MM.1S (cell line): Measurements from ENCODE around the gene FFAR4.

Experiments used
- DNase-seq: peaks from one replicate; pipeline ENCODE4 v3.0.0-alpha.2; 2015
- H2AFZ ChIP-seq: fragments of 300-600 bp; sonication (generic); 2 replicates; pipeline ENCODE4 v1.6.0; 2016; ENCODE audit warnings: antibody characterized with exemption, low read length
- H3F3A ChIP-seq: fragments of 300-600 bp; sonication (generic); 2 replicates; pipeline ENCODE4 v1.6.1; 2016; ENCODE audit warnings: mild to moderate bottlenecking, antibody characterized with exemption, low read length, moderate library complexity, mixed read lengths; ENCODE audit not compliant: insufficient read depth
- H3K27ac ChIP-seq: fragments of 300-600 bp; sonication (generic); 2 replicates; pipeline ENCODE4 v1.5.1; 2016; ENCODE audit warnings: mild to moderate bottlenecking, low read length
- H3K27me3 ChIP-seq: fragments of 300-600 bp; sonication (generic); replicated peaks from 2 replicates; pipeline ENCODE4 v1.6.0; 2016; ENCODE audit warnings: low read length; ENCODE audit not compliant: insufficient read depth
- H3K36me3 ChIP-seq: fragments of 300-600 bp; sonication (generic); replicated peaks from 2 replicates; pipeline ENCODE4 v1.6.1; 2016; ENCODE audit warnings: mild to moderate bottlenecking, low read length, mixed read lengths; ENCODE audit not compliant: insufficient read depth
- H3K4me1 ChIP-seq: fragments of 300-600 bp; sonication (generic); 2 replicates; pipeline ENCODE4 v1.6.1; 2016; ENCODE audit warnings: low read length, mixed read lengths
- H3K4me2 ChIP-seq: fragments of 300-600 bp; sonication (generic); 2 replicates; pipeline ENCODE4 v1.6.0; 2016; ENCODE audit warnings: low read depth, low read length
- H3K4me3 ChIP-seq: fragments of 300-600 bp; sonication (generic); 2 replicates; pipeline ENCODE4 v1.5.1; 2016; ENCODE audit warnings: low read length, mixed read lengths
- H3K79me2 ChIP-seq: fragments of 300-600 bp; sonication (generic); 2 replicates; pipeline ENCODE4 v1.6.1; 2016; ENCODE audit warnings: mixed run types, low read length, mixed read lengths
- H3K9ac ChIP-seq: fragments of 300-600 bp; sonication (generic); 2 replicates; pipeline ENCODE4 v1.6.1; 2016; ENCODE audit warnings: low read length, mixed read lengths
- H3K9me2 ChIP-seq: fragments of 300-600 bp; sonication (generic); replicated peaks from 2 replicates; pipeline ENCODE4 v1.6.1; 2016; ENCODE audit warnings: mild to moderate bottlenecking, low read length, mixed read lengths; ENCODE audit not compliant: insufficient read depth
- H3K9me3 ChIP-seq: fragments of 300-600 bp; sonication (generic); replicated peaks from 2 replicates; pipeline ENCODE4 v1.6.1; 2016; ENCODE audit warnings: mild to moderate bottlenecking, low read length, mixed read lengths; ENCODE audit not compliant: insufficient read depth
- H4K20me1 ChIP-seq: fragments of 300-600 bp; sonication (generic); 2 replicates; pipeline ENCODE4 v1.6.1; 2016; ENCODE audit warnings: mild to moderate bottlenecking, low read length, moderate library complexity, mixed read lengths; ENCODE audit not compliant: insufficient read depth
- EZH2 ChIP-seq: fragments of 300-600 bp; sonication (generic); optimal IDR thresholded peaks from 2 replicates; pipeline ENCODE3; 2017; ENCODE audit warnings: low read depth, mild to moderate bottlenecking, antibody characterized with exemption, low read length, mixed read lengths
- EZH2phosphoT487 ChIP-seq: fragments of 300-600 bp; sonication (generic); IDR thresholded peaks from 2 replicates; pipeline ENCODE4 v1.6.1; 2018; ENCODE audit warnings: antibody characterized with exemption, low read length
- TF ChIP-seq, protein P1 (sequence below): fragments of 300-600 bp; sonication (generic); IDR thresholded peaks from 2 replicates; pipeline ENCODE4 v1.5.1; 2016; ENCODE audit warnings: antibody characterized with exemption, low read length, mixed read lengths

FFAR4 gene

DNA sequence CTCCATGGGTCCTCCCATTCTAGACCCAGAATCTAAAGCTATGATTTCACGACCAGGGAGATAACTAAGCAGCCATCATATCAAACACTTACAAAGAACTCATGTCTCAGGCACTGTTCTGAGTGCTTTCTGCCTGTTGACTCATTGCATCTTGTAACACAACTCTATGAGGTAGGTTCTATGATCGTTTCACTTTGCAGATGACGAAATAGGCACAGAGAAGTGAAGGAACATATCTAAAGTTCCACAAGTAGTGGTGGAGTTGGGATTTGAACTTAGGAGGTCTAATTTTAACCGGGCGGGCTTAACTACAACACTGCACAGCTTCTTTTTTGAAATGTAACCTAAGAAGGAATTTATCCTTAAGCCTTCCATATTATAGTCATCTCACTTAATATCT is 31.7 kb downstream of the FFAR4 start:
- no peaks in the 10 kb centered on the region for H3K9me2 ChIP-seq

DNA sequence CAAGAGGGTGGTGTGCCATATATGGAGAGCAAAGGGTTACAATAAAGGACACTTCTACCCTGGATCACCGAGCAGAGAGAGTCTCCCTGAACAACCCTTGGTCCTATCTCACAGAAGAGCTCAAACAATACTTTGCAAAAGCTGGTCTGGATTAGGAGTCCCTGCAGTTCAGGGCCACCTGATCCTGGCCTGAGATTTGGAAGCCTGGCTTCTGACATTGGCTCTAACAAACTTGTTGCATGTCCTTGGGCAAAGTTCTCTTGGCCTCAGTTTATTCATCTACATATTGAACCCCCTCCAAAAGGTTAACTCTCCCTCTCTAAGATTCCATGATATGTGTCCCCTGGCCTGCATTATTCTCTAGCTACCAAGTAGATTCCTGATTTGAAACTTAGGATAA is 32.9 kb downstream of the FFAR4 start:
- H3K27me3 ChIP-seq, result 0 out of 2 replicates have a peak, but pooled peaks cover 5% of the 10 kb centered on the region
- TF ChIP-seq, protein P1, sequence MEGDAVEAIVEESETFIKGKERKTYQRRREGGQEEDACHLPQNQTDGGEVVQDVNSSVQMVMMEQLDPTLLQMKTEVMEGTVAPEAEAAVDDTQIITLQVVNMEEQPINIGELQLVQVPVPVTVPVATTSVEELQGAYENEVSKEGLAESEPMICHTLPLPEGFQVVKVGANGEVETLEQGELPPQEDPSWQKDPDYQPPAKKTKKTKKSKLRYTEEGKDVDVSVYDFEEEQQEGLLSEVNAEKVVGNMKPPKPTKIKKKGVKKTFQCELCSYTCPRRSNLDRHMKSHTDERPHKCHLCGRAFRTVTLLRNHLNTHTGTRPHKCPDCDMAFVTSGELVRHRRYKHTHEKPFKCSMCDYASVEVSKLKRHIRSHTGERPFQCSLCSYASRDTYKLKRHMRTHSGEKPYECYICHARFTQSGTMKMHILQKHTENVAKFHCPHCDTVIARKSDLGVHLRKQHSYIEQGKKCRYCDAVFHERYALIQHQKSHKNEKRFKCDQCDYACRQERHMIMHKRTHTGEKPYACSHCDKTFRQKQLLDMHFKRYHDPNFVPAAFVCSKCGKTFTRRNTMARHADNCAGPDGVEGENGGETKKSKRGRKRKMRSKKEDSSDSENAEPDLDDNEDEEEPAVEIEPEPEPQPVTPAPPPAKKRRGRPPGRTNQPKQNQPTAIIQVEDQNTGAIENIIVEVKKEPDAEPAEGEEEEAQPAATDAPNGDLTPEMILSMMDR, result no peak
- TF ChIP-seq EZH2 (no peak), EZH2phosphoT487 (no peak)
- H3K9ac ChIP-seq, result no peak overlapping the region
- H2AFZ ChIP-seq, result no peak overlapping the region
- no peaks in the 10 kb centered on the region for H3K79me2 ChIP-seq
- no peaks in the 10 kb centered on the region for H3K9me2 ChIP-seq
- H3K4me1 ChIP-seq, result no peaks in the 10 kb centered on the region
- no peaks in the 10 kb centered on the region for H3F3A ChIP-seq
- H3K4me2 ChIP-seq, result no peak overlapping the region
- H3K36me3 ChIP-seq, result no peaks in the 10 kb centered on the region
- H4K20me1 ChIP-seq, result no peaks in the 10 kb centered on the region
- H3K9me3 ChIP-seq, result no peaks in the 10 kb centered on the region
- no peak overlapping the region for H3K27ac ChIP-seq
- no peak for DNase-seq
- H3K4me3 ChIP-seq, result no peak overlapping the region

More for the DNA sequence above, 31.7 kb downstream of the FFAR4 start:
- no peaks in the 10 kb centered on the region for H3F3A ChIP-seq
- H3K79me2 ChIP-seq, result no peaks in the 10 kb centered on the region
- H3K4me1 ChIP-seq, result no peaks in the 10 kb centered on the region
- H3K9ac ChIP-seq, result no peak overlapping the region
- DNase-seq, result no peak
- no peaks in the 10 kb centered on the region for H3K9me3 ChIP-seq
- 0 out of 2 replicates have a peak, but pooled peaks cover 5% of the 10 kb centered on the region for H3K27me3 ChIP-seq
- no peak overlapping the region for H3K27ac ChIP-seq
- TF ChIP-seq EZH2phosphoT487 (no peak), EZH2 (no peak)
- TF ChIP-seq, protein P1, result no peak
- H3K36me3 ChIP-seq, result no peaks in the 10 kb centered on the region
- no peak overlapping the region for H2AFZ ChIP-seq
- no peak overlapping the region for H3K4me2 ChIP-seq
- H4K20me1 ChIP-seq, result no peaks in the 10 kb centered on the region
- no peak overlapping the region for H3K4me3 ChIP-seq

DNA sequence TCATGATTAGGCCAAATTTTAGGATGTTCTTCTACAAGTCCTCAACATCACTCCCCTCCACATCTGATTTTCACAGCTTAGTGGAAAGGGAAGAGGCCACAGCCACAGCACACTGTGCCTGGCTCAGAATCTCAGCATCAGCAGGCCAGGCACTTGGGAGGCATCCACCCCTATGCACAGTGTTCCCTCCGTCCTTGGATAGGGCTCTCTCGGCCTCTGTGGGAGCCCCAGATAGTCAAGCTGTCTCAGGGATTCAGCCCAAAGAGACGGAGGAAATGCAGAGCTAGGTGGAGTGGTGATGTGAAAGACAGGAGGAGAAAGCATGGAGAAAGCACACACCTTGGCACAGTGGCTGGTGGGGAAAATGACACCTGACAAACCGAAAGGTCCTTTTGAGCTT is 33.3 kb downstream of the FFAR4 start:
- no peak for TF ChIP-seq EZH2phosphoT487
- TF ChIP-seq, protein P1, result no peak
- TF ChIP-seq EZH2, result no peak
- no peaks in the 10 kb centered on the region for H3K4me1 ChIP-seq

More for the DNA sequence above, 33.3 kb downstream of the FFAR4 start:
- Histone ChIP-seq H2AFZ (no peak overlapping the region), H3K9ac (no peak overlapping the region), H3K4me2 (no peak overlapping the region), H4K20me1 (no peaks in the 10 kb centered on the region), H3K27ac (no peak overlapping the region), H3K27me3 (0 out of 2 replicates have a peak, but pooled peaks cover 5% of the 10 kb centered on the region), H3K9me3 (no peaks in the 10 kb centered on the region), H3K4me3 (no peak overlapping the region), H3K79me2 (no peaks in the 10 kb centered on the region), H3K36me3 (no peaks in the 10 kb centered on the region), H3F3A (no peaks in the 10 kb centered on the region), H3K9me2 (no peaks in the 10 kb centered on the region)
- DNase-seq, result no peak
